GDM1 (cell line): ENCODE measurements around the gene IAPP.
"Not testable (repeated sequence)": the region's sequence is repeated elsewhere in the genome, so short reads cannot be mapped to it uniquely, and the experiment has no call there.

ENCODE experiments used
- DNase-seq: peaks from one replicate; lab custom pipeline; 2025; lab: John Stamatoyannopoulos, UW

The IAPP gene

GRCh38 chr12:21381320-21381719 is 8.6 kb downstream of the IAPP start:
- not testable (repeated sequence) for DNase-seq

- no peak for DNase-seq
Measured at GRCh38 chr12:21384261-21384660, 11.6 kb downstream of the IAPP start.

GRCh38 chr12:21387174-21387573 is 14.5 kb downstream of the IAPP start:
- no peak for DNase-seq

- DNase-seq = no peak
Measured at GRCh38 chr12:21392384-21392783, 19.7 kb downstream of the IAPP start.

- DNase-seq = not testable (repeated sequence)
Measured at GRCh38 chr12:21394828-21395626, 22.3 kb downstream of the IAPP start.

GRCh38 chr12:21413369-21414277 is 40.9 kb downstream of the IAPP start:
- DNase-seq = no peak

GRCh38 chr12:21416511-21417121 is 43.9 kb downstream of the IAPP start:
- DNase-seq = no peak

GRCh38 chr12:21418398-21418797 is 45.7 kb downstream of the IAPP start:
- not testable (repeated sequence) for DNase-seq

- not testable (repeated sequence) for DNase-seq
Measured at GRCh38 chr12:21419009-21419699, 46.5 kb downstream of the IAPP start.

GRCh38 chr12:21428241-21428640 is 55.5 kb downstream of the IAPP start:
- no peak for DNase-seq
